Measurements from ENCODE around the gene NSMCE1.

Gene NSMCE1

GRCh38 chr16:27185776-27186130, 82.8 kb downstream of the NSMCE1 start:
- H3K4me3 ChIP-seq (ENCODE audit: low read depth, low read length): no peak overlapping the region
- no peak for TF ChIP-seq CTCF (IDR thresholded peaks at IDR 0.05; ENCODE audit: low read depth, low read length)

GRCh38 chr16:27182906-27183405, 85.6 kb downstream of the NSMCE1 start:
- no peak overlapping the region for H3K4me3 ChIP-seq (ENCODE audit: low read depth, low read length)
- TF ChIP-seq CTCF (IDR thresholded peaks at IDR 0.05; ENCODE audit: low read depth, low read length): no peak

- no peak overlapping the region for H3K4me3 ChIP-seq (ENCODE audit: low read depth, low read length)
- no peak for TF ChIP-seq CTCF (IDR thresholded peaks at IDR 0.05; ENCODE audit: low read depth, low read length)
These were observed 87.4 kb downstream of the NSMCE1 start for GRCh38 chr16:27181019-27181790.

- no peak overlapping the region for H3K4me3 ChIP-seq (ENCODE audit: low read depth, low read length)
- TF ChIP-seq CTCF (IDR thresholded peaks at IDR 0.05; ENCODE audit: low read depth, low read length): peak; percentile 90
These were observed 89.0 kb downstream of the NSMCE1 start for GRCh38 chr16:27179500-27180072.

GRCh38 chr16:27177031-27177774, 91.4 kb downstream of the NSMCE1 start:
- no peak for TF ChIP-seq CTCF (IDR thresholded peaks at IDR 0.05; ENCODE audit: low read depth, low read length)
- H3K4me3 ChIP-seq (ENCODE audit: low read depth, low read length): no peak overlapping the region

- no peak for TF ChIP-seq CTCF (IDR thresholded peaks at IDR 0.05; ENCODE audit: low read depth, low read length)
These were observed 92.7 kb downstream of the NSMCE1 start for GRCh38 chr16:27175888-27176287.

More at GRCh38 chr16:27175888-27176287, 92.7 kb downstream of the NSMCE1 start:
- H3K4me3 ChIP-seq (ENCODE audit: low read depth, low read length): no peak overlapping the region

Measured in WI38 (cell line).